HL-60 (cell line): ENCODE results near the gene FGF12.

Experiments used
- DNase-seq, 2 experiments: peaks; one replicate each; pipeline ENCODE4 v3.0.0-alpha.2; 2010 to 2020; ENCODE audit warnings: low read depth in 1 of 2, low spot score in 1 of 2
- H3K27ac ChIP-seq: fragments of 250-450 bp; sonication (Bioruptor Pico); replicated peaks from 2 replicates; pipeline ENCODE4 v1.5.1; 2020; ENCODE audit warnings: mild to moderate bottlenecking, moderate library complexity
- H3K27me3 ChIP-seq: fragments of 250-450 bp; sonication (Bioruptor Pico); 2 replicates; pipeline ENCODE4 v1.5.1; 2021; ENCODE audit warnings: mild to moderate bottlenecking, moderate library complexity; ENCODE audit not compliant: insufficient read depth, poor library complexity, severe bottlenecking
- H3K4me3 ChIP-seq: replicated peaks from 2 replicates; pipeline ENCODE4 v1.5.1; 2011; ENCODE audit warnings: mild to moderate bottlenecking, control low read depth, low read length; ENCODE audit not compliant: insufficient read depth
- CTCF ChIP-seq: IDR thresholded peaks from one replicate; pipeline ENCODE4 v1.5.1; 2011; ENCODE audit warnings: low read length, control low read depth, inconsistent platforms; ENCODE audit not compliant: insufficient read depth
- GABPA ChIP-seq: IDR thresholded peaks from 2 replicates; pipeline ENCODE4 v1.6.1; 2012; ENCODE audit warnings: low read depth
- POLR2AphosphoS5 ChIP-seq: IDR thresholded peaks from 2 replicates; pipeline ENCODE4 v1.6.1; 2012; ENCODE audit warnings: low read depth
- SPI1 ChIP-seq: IDR thresholded peaks from 2 replicates; pipeline ENCODE4 v1.6.1; 2012; ENCODE audit warnings: low read depth, mild to moderate bottlenecking, borderline replicate concordance
- TF ChIP-seq, protein P1 (sequence below): IDR thresholded peaks from 2 replicates; pipeline ENCODE4 v1.6.1; 2012; ENCODE audit warnings: low read depth; ENCODE audit not compliant: insufficient replicate concordance

The FGF12 gene

GRCh38 chr3:192564611-192565010 is 162.7 kb downstream of the FGF12 start:
- Histone ChIP-seq H3K27me3 (no peaks in the 10 kb centered on the region), H3K4me3 (no peak overlapping the region), H3K27ac (no peak overlapping the region)
- TF ChIP-seq GABPA (no peak), CTCF (no peak), POLR2AphosphoS5 (no peak), SPI1 (no peak)
- TF ChIP-seq, protein P1, sequence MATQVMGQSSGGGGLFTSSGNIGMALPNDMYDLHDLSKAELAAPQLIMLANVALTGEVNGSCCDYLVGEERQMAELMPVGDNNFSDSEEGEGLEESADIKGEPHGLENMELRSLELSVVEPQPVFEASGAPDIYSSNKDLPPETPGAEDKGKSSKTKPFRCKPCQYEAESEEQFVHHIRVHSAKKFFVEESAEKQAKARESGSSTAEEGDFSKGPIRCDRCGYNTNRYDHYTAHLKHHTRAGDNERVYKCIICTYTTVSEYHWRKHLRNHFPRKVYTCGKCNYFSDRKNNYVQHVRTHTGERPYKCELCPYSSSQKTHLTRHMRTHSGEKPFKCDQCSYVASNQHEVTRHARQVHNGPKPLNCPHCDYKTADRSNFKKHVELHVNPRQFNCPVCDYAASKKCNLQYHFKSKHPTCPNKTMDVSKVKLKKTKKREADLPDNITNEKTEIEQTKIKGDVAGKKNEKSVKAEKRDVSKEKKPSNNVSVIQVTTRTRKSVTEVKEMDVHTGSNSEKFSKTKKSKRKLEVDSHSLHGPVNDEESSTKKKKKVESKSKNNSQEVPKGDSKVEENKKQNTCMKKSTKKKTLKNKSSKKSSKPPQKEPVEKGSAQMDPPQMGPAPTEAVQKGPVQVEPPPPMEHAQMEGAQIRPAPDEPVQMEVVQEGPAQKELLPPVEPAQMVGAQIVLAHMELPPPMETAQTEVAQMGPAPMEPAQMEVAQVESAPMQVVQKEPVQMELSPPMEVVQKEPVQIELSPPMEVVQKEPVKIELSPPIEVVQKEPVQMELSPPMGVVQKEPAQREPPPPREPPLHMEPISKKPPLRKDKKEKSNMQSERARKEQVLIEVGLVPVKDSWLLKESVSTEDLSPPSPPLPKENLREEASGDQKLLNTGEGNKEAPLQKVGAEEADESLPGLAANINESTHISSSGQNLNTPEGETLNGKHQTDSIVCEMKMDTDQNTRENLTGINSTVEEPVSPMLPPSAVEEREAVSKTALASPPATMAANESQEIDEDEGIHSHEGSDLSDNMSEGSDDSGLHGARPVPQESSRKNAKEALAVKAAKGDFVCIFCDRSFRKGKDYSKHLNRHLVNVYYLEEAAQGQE = no peak
- DNase-seq = no peak

DNA sequence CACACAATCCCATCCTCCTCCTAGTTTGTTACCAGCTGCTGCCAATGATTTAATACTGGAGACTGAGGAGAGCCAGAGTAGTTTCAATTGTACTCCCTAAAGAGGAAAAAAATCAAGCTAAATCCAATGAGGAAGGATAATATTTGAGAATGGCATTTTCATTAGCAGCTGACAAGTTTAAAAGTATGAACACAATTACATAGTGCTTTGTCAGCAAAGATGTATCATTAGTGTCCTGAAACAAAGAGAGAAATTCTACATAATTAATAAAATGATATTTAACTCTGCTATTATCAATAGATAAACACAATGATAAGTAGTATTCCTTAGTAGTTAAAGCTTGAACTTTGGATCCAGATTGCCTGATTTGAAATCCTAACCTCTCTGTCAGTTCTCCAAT is 163.9 kb downstream of the FGF12 start:
- H3K27me3 ChIP-seq = no peaks in the 10 kb centered on the region
- no peak for TF ChIP-seq POLR2AphosphoS5
- no peak for TF ChIP-seq SPI1
- TF ChIP-seq, protein P1 = no peak
- TF ChIP-seq CTCF = no peak
- TF ChIP-seq GABPA = no peak
- no peak overlapping the region for H3K4me3 ChIP-seq
- no peak overlapping the region for H3K27ac ChIP-seq
- no peak for DNase-seq

- DNase-seq = no peak
- TF ChIP-seq GABPA = no peak
- TF ChIP-seq, protein P1 = no peak
- TF ChIP-seq POLR2AphosphoS5 = no peak
- no peak for TF ChIP-seq CTCF
- TF ChIP-seq SPI1 = no peak
- Histone ChIP-seq H3K27ac (no peak overlapping the region), H3K27me3 (no peaks in the 10 kb centered on the region), H3K4me3 (no peak overlapping the region)
Measured at GRCh38 chr3:192553707-192554106, 173.6 kb downstream of the FGF12 start.
